H1 (cell line): ENCODE measurements around the gene PPP1R12B. TPM values are rescaled to one million over a fixed set of nuclear protein-coding genes. Genes with fewer than 3 reads are reported as not detected.

Experiments
- CTCF ChIA-PET: fragments of 300-600 bp; sonication (Branson Sonifier 250); formaldehyde crosslinking; loops from one replicate; lab custom pipeline; 2021; ENCODE audit not compliant: partially characterized antibody; lab: Charles Lee
- POLR2A ChIA-PET: fragments of 300-600 bp; sonication (Branson Sonifier 250); formaldehyde crosslinking; loops from one replicate; lab custom pipeline; 2021; ENCODE audit warnings: inconsistent platforms; ENCODE audit not compliant: partially characterized antibody; lab: Charles Lee
- DNase-seq, 2 experiments: peaks; one replicate each; pipeline versions ENCODE4 v3.0.0 to v3.0.0-alpha.2; 2010 to 2022; ENCODE audit warnings: low spot score in 2 of 2, low read depth in 1 of 2, mixed read lengths in 1 of 2
- FAIRE-seq: peaks from 2 replicates; lab custom pipeline; 2011; peaks lifted over from hg19 to GRCh38; lab: Jason Lieb, UNC
- H2AFZ ChIP-seq: 2 replicates; pipeline ENCODE4 v1.8.1; 2012; ENCODE audit warnings: low read length, inconsistent platforms
- H2AK5ac ChIP-seq: 2 replicates; pipeline ENCODE4 v1.6.1; 2013; ENCODE audit warnings: low read depth, low read length
- H2BK120ac ChIP-seq: replicated peaks from 2 replicates; pipeline ENCODE3; 2013; ENCODE audit warnings: low read depth, low read length, inconsistent platforms
- H2BK12ac ChIP-seq: 2 replicates; pipeline ENCODE4 v1.6.1; 2013; ENCODE audit warnings: low read depth, low read length
- H2BK15ac ChIP-seq: 2 replicates; pipeline ENCODE4 v1.6.1; 2013; ENCODE audit warnings: low read length
- H2BK20ac ChIP-seq: 2 replicates; pipeline ENCODE4 v1.6.1; 2013; ENCODE audit warnings: low read length
- H2BK5ac ChIP-seq: 2 replicates; pipeline ENCODE4 v1.6.1; 2013; ENCODE audit warnings: low read depth, low read length
- H3K14ac ChIP-seq: 2 replicates; pipeline ENCODE4 v1.6.1; 2013; ENCODE audit warnings: inconsistent platforms; ENCODE audit not compliant: insufficient read length
- H3K18ac ChIP-seq: 2 replicates; pipeline ENCODE4 v1.6.1; 2013; ENCODE audit warnings: low read length; ENCODE audit errors: extremely low read depth
- H3K23ac ChIP-seq: 2 replicates; pipeline ENCODE4 v1.6.1; 2013; ENCODE audit warnings: inconsistent platforms; ENCODE audit not compliant: insufficient read length
- H3K23me2 ChIP-seq: 2 replicates; pipeline ENCODE4 v1.6.1; 2013; ENCODE audit warnings: low read depth, low read length
- H3K27ac ChIP-seq: 2 replicates; pipeline ENCODE4 v1.6.1; 2011; ENCODE audit warnings: low read depth, low read length, inconsistent platforms
- H3K27me3 ChIP-seq, 4 experiments: replicated peaks in 1 of 4; 1 replicate in 1 of 4; 2 replicates in 3 of 4; pipeline versions ENCODE4 v1.6.1 to v1.8.1; 2011 to 2013; ENCODE audit warnings: low read length in 3 of 4, mild to moderate bottlenecking in 3 of 4, inconsistent platforms in 2 of 4, mixed read lengths in 2 of 4, moderate library complexity in 1 of 4; ENCODE audit not compliant: control insufficient read depth in 3 of 4, insufficient read depth in 3 of 4; ENCODE audit errors: extremely low read depth in 1 of 4
- H3K36me3 ChIP-seq, 4 experiments: 2 replicates each; pipeline versions ENCODE4 v1.6.1 to v1.8.1; 2011 to 2013; ENCODE audit warnings: mild to moderate bottlenecking in 4 of 4, low read length in 3 of 4, moderate library complexity in 2 of 4, control low read depth in 1 of 4, inconsistent platforms in 1 of 4; ENCODE audit not compliant: insufficient read depth in 4 of 4, control insufficient read depth in 2 of 4
- H3K4ac ChIP-seq: replicated peaks from 2 replicates; pipeline ENCODE3; 2013; ENCODE audit warnings: low read length, low read depth, mixed read lengths, inconsistent platforms; ENCODE audit not compliant: insufficient read length
- H3K4me1 ChIP-seq, 4 experiments: replicated peaks in 1 of 4; 1 replicate in 1 of 4; 2 replicates in 3 of 4; pipeline versions ENCODE4 v1.6.1 to v1.8.1; 2011 to 2013; ENCODE audit warnings: low read length in 3 of 4, inconsistent platforms in 2 of 4, mixed read lengths in 1 of 4; ENCODE audit not compliant: insufficient read depth in 4 of 4, control insufficient read depth in 3 of 4
- H3K4me2 ChIP-seq, 2 experiments: 2 replicates each; pipeline versions ENCODE4 v1.6.1 to v1.8.1; 2011 to 2013; ENCODE audit warnings: low read depth in 2 of 2, low read length in 2 of 2, control low read depth in 1 of 2, inconsistent platforms in 1 of 2, mild to moderate bottlenecking in 1 of 2; ENCODE audit not compliant: insufficient read depth in 1 of 2
- H3K4me3 ChIP-seq, 4 experiments: fragments of 200-600, 300-600 bp in 1 of 4; sonication (generic), shearing (Covaris generic), sonication (Bioruptor Twin) in 1 of 4; 2 replicates each; pipeline versions ENCODE4 v1.5.1 to v1.8.1; 2011 to 2016; ENCODE audit warnings: low read length in 4 of 4, low read depth in 3 of 4, control low read depth in 2 of 4, inconsistent platforms in 2 of 4, mild to moderate bottlenecking in 2 of 4, mixed read lengths in 1 of 4, moderate library complexity in 1 of 4; ENCODE audit not compliant: insufficient read depth in 2 of 4; ENCODE audit errors: extremely low read depth in 1 of 4
- H3K56ac ChIP-seq: replicated peaks from 2 replicates; pipeline ENCODE3; 2013; ENCODE audit warnings: low read depth, mild to moderate bottlenecking, mixed read lengths, low read length, inconsistent platforms; ENCODE audit not compliant: insufficient read length
- H3K79me1 ChIP-seq: 2 replicates; pipeline ENCODE4 v1.6.1; 2013; ENCODE audit warnings: low read depth, low read length, control low read depth
- H3K79me2 ChIP-seq, 2 experiments: 2 replicates each; pipeline versions ENCODE4 v1.6.1 to v1.8.1; 2012 to 2013; ENCODE audit warnings: low read length in 2 of 2, mild to moderate bottlenecking in 2 of 2, inconsistent platforms in 1 of 2; ENCODE audit not compliant: insufficient read depth in 2 of 2, control insufficient read depth in 1 of 2
- H3K9ac ChIP-seq, 4 experiments: replicated peaks in 1 of 4; 1 replicate in 1 of 4; 2 replicates in 3 of 4; pipeline versions ENCODE4 v1.6.1 to v1.8.1; 2011 to 2013; ENCODE audit warnings: low read depth in 3 of 4, low read length in 3 of 4, control low read depth in 2 of 4, mild to moderate bottlenecking in 2 of 4, moderate library complexity in 2 of 4, inconsistent platforms in 1 of 4; ENCODE audit errors: extremely low read depth in 1 of 4
- H3K9me3 ChIP-seq, 2 experiments: 2 replicates each; pipeline versions ENCODE4 v1.6.1 to v1.8.1; 2012 to 2013; ENCODE audit warnings: mild to moderate bottlenecking in 2 of 2, moderate library complexity in 2 of 2, control low read depth in 1 of 2, inconsistent platforms in 1 of 2, low read depth in 1 of 2, low read length in 1 of 2, mixed read lengths in 1 of 2; ENCODE audit not compliant: insufficient read depth in 2 of 2
- H4K20me1 ChIP-seq, 2 experiments: replicated peaks in 1 of 2; 2 replicates each; pipeline versions ENCODE3 to v1.8.1; 2011 to 2013; ENCODE audit warnings: inconsistent platforms in 2 of 2, low read length in 2 of 2, mild to moderate bottlenecking in 1 of 2; ENCODE audit not compliant: insufficient read depth in 2 of 2, control insufficient read depth in 1 of 2
- H4K5ac ChIP-seq: 2 replicates; pipeline ENCODE4 v1.6.1; 2013; ENCODE audit warnings: low read length, low read depth, mixed read lengths, inconsistent platforms; ENCODE audit not compliant: insufficient read length
- H4K8ac ChIP-seq: 2 replicates; pipeline ENCODE4 v1.8.0; 2013; ENCODE audit warnings: mild to moderate bottlenecking, moderate library complexity, low read length, inconsistent platforms; ENCODE audit not compliant: insufficient read depth; ENCODE audit errors: extremely low read depth
- H4K91ac ChIP-seq: replicated peaks from 2 replicates; pipeline ENCODE3; 2013; ENCODE audit warnings: low read length, mixed read lengths, inconsistent platforms; ENCODE audit not compliant: insufficient read length
- CBX5 ChIP-seq: fragments of 300-800, 300-1000 bp; sonication (generic); IDR thresholded peaks from 2 replicates; pipeline ENCODE4 v1.7.1; 2016; ENCODE audit warnings: antibody characterized with exemption, low read length, low read depth
- CEBPB ChIP-seq: IDR thresholded peaks from 2 replicates; pipeline ENCODE4 v1.6.1; 2012; ENCODE audit warnings: low read depth, low read length
- CREB1 ChIP-seq: IDR thresholded peaks from 2 replicates; pipeline ENCODE4 v1.6.1; 2012; ENCODE audit warnings: inconsistent platforms
- EP300 ChIP-seq, 2 experiments: IDR thresholded peaks; 1 replicate in 1 of 2; 2 replicates in 1 of 2; pipeline ENCODE4 v1.6.1; 2011 to 2012; ENCODE audit warnings: low read depth in 2 of 2, low read length in 2 of 2, mild to moderate bottlenecking in 2 of 2, borderline replicate concordance in 1 of 2, inconsistent platforms in 1 of 2, moderate library complexity in 1 of 2
- FOSL1 ChIP-seq: IDR thresholded peaks from 2 replicates; pipeline ENCODE4 v1.6.1; 2011; ENCODE audit warnings: mild to moderate bottlenecking, low read depth, low read length, moderate library complexity; ENCODE audit not compliant: insufficient read depth
- KDM4A ChIP-seq: IDR thresholded peaks from one replicate; pipeline ENCODE4 v1.7.1; 2012; ENCODE audit warnings: low read depth, mild to moderate bottlenecking, moderate library complexity, low read length, inconsistent platforms; ENCODE audit not compliant: severe bottlenecking
- NANOG ChIP-seq: IDR thresholded peaks from 2 replicates; pipeline ENCODE4 v1.6.1; 2011; ENCODE audit warnings: low read length, low read depth, mild to moderate bottlenecking, inconsistent platforms; ENCODE audit not compliant: insufficient read depth, poor library complexity, severe bottlenecking
- NRF1 ChIP-seq: IDR thresholded peaks from 2 replicates; pipeline ENCODE4 v1.6.1; 2011; ENCODE audit warnings: mild to moderate bottlenecking, low read depth, low read length, improper control_type of control experiment
- POLR2A ChIP-seq, 2 experiments: IDR thresholded peaks; 1 replicate in 1 of 2; 2 replicates in 1 of 2; pipeline ENCODE4 v1.6.1; 2011; ENCODE audit warnings: low read depth in 2 of 2, low read length in 2 of 2, mild to moderate bottlenecking in 2 of 2; ENCODE audit errors: control extremely low read depth in 1 of 2
- SIN3A ChIP-seq, 2 experiments: IDR thresholded peaks in 1 of 2; conservative IDR thresholded peaks in 1 of 2; 2 replicates each; pipeline ENCODE4 v1.6.1; 2011 to 2012; ENCODE audit warnings: low read length in 2 of 2, improper control_type of control experiment in 1 of 2, low read depth in 1 of 2, mild to moderate bottlenecking in 1 of 2
- SIRT6 ChIP-seq: IDR thresholded peaks from one replicate; pipeline ENCODE4 v1.7.1; 2012; ENCODE audit warnings: low read length, inconsistent platforms
- TEAD4 ChIP-seq: IDR thresholded peaks from 2 replicates; pipeline ENCODE4 v1.6.1; 2012; ENCODE audit warnings: low read depth, low read length, inconsistent platforms, mixed read lengths
- WGBS, 2 experiments: shearing (Covaris generic) in 1 of 2; methylation state at CpG; one replicate each; pipeline versions ENCODE4 v1.1.6 to v1.1.7; 2013 to 2015; ENCODE audit warnings: low lambda C conversion rate in 2 of 2, mixed read lengths in 2 of 2, inconsistent platforms in 1 of 2, low coverage in 1 of 2, missing lambda C conversion rate in 1 of 2; ENCODE audit not compliant: insufficient replicate concordance in 2 of 2, insufficient coverage in 1 of 2, insufficient read length in 1 of 2; ENCODE audit errors: extremely low coverage in 1 of 2, missing lambda C conversion rate in 1 of 2; 5-methylcytosine and 5-hydroxymethylcytosine counted together
- polyA plus RNA-seq, 7 experiments: library from polyadenylated mRNA; depleted of rRNA in 3 of 7; stranded (reverse) in 5 of 7; unstranded in 2 of 7; fragments of >200 nt in 5 of 7; fragments of 200-250 nt in 2 of 7; gene quantifications; 1 replicate in 5 of 7; 2 replicates in 1 of 7; 4 replicates in 1 of 7; pipeline versions ENCODE4 v1.2.1 to v1.2.3, GENCODE V29; 2011 to 2013; ENCODE audit warnings: missing spikeins in 2 of 7, mixed read lengths in 2 of 7
- total RNA-seq: library from RNA; stranded (reverse); fragmentation: NEBNext Ultra II Directional; extraction: Animal tissue kit (Norgen Biotek cat#: 25700); gene quantifications from 2 replicates; pipeline ENCODE4 v1.2.1, GENCODE V29; 2021

The PPP1R12B gene
- total and polyA plus RNA-seq, 2 of the 8 experiments (the other 6 are each of a cell fraction or from before 2014, with no cell fraction given), result 7.9 to 18.7 TPM

- Histone ChIP-seq H3K27me3 (no peaks in the 10 kb centered on the region), H2AFZ (no peak overlapping the region), H3K4me2 (no peak overlapping the region), H3K36me3 (no peaks in the 10 kb centered on the region; a peak in 1 of 8 replicates), H4K91ac (no peak overlapping the region), H3K9me3 (no peaks in the 10 kb centered on the region), H2BK15ac (no peak overlapping the region), H3K9ac (no peak overlapping the region), H3K14ac (no peak overlapping the region), H4K8ac (no peak overlapping the region; the same call in 1 of the 2 replicates), H2BK12ac (no peak overlapping the region), H2AK5ac (no peak overlapping the region), H3K4me3 (no peak overlapping the region), H2BK20ac (no peak overlapping the region), H2BK120ac (no peak overlapping the region), H3K18ac (no peak overlapping the region), H3K79me1 (peaks cover 7% of the 10 kb centered on the region), H3K4ac (no peak overlapping the region), H3K23me2 (peaks cover 11% of the 10 kb centered on the region; the same call in 1 of the 2 replicates), H4K20me1 (peaks cover 0 to 7% of the 10 kb centered on the region in 2 experiments), H3K23ac (no peak overlapping the region), H3K27ac (no peak overlapping the region), H3K79me2 (no peaks in the 10 kb centered on the region), H3K56ac (no peak overlapping the region), H3K4me1 (peaks cover 0 to 6% (median 4%) of the 10 kb centered on the region in 4 experiments; a peak in 5 of 7 replicates), H2BK5ac (no peak overlapping the region), H4K5ac (no peak overlapping the region)
- POLR2A ChIA-PET, result no interaction called here
- CTCF ChIA-PET, result interaction anchor here (1.0 to 4.7 kb wide), 8 partner anchors 9 to 127 kb away, joined by 3 to 20 read pairs (median 9); no protein-coding TSS in a partner anchor
- FAIRE-seq (no peak), DNase-seq (no peak)
- WGBS, 2 experiments, result 86% methylated on average over 7 of the region's 7 CpGs; no CpG with 5 or more reads in 1 of the 2 experiments
- TF ChIP-seq FOSL1 (no peak), CEBPB (no peak), CREB1 (no peak), NANOG (no peak), NRF1 (no peak), SIRT6 (no peak), SIN3A (conservative IDR thresholded peaks at IDR 0.05 in 1 of 2, IDR thresholded peaks at IDR 0.05 in 1 of 2; ENCODE audit: low read depth in 1 of 2, low read length in 2 of 2) (no peak), KDM4A (no peak), TEAD4 (no peak), CBX5 (no peak), EP300 (IDR thresholded peaks at IDR 0.05; ENCODE audit: borderline replicate concordance in 1 of 2, low read depth in 2 of 2, low read length in 2 of 2) (no peak), POLR2A (IDR thresholded peaks at IDR 0.05; ENCODE audit: control extremely low read depth in 1 of 2, low read depth in 2 of 2, low read length in 2 of 2) (no peak)
These were observed 280.2 kb downstream of the PPP1R12B start for GRCh38 chr1:202628646-202629215.
